RWPE1 (cell line): ENCODE results near the gene EAF1.
"Not testable (repeated sequence)": the region's sequence is repeated elsewhere in the genome, so short reads cannot be mapped to it uniquely, and the experiment has no call there.

Experiments used
- CTCF ChIA-PET: fragments of 350-600 bp; sonication (Branson Sonifier 250); formaldehyde crosslinking; extraction: SDS; loops from one replicate; lab custom pipeline; 2021; lab: Yijun Ruan, JAX
- POLR2A ChIA-PET: fragments of 400-600 bp; formaldehyde crosslinking; extraction: SDS; loops from one replicate; lab custom pipeline; 2020; ENCODE audit warnings: antibody characterized with exemption; ENCODE audit not compliant: low non-redundant PET; lab: Yijun Ruan, JAX
- DNase-seq: peaks from one replicate; pipeline ENCODE4 v3.0.0; 2012; ENCODE audit warnings: low spot score
- H3K27ac ChIP-seq: fragments of 450-650 bp; 2 replicates; pipeline ENCODE4 v1.5.1; 2017
- TF ChIP-seq, protein P1 (sequence below): fragments of 450-650 bp; conservative IDR thresholded peaks from 2 replicates; pipeline ENCODE4 v1.5.1; 2017; ENCODE audit warnings: low read depth, mild to moderate bottlenecking

EAF1 gene

DNA sequence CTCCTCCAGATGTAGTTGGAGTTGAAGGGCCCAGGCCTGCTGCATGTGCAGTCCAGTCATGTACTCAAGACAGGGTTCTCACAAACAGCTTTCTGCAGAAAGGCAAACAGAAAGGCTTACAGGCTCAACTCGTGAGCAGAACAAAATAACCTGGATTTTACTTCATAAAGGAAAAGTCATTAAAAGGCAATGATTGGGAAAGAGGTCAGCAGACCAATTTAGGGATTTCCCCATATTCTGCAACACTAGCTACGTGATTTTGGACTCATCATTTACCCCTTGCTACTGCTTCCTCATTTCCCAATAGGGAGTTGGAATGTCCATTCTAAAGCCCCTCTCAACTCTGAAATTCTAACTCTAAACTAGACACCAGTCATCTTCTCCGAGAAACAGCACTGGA is 18.2 kb upstream of the EAF1 start:
- CTCF ChIA-PET: no interaction called here
- POLR2A ChIA-PET: no interaction called here
- TF ChIP-seq, protein P1, sequence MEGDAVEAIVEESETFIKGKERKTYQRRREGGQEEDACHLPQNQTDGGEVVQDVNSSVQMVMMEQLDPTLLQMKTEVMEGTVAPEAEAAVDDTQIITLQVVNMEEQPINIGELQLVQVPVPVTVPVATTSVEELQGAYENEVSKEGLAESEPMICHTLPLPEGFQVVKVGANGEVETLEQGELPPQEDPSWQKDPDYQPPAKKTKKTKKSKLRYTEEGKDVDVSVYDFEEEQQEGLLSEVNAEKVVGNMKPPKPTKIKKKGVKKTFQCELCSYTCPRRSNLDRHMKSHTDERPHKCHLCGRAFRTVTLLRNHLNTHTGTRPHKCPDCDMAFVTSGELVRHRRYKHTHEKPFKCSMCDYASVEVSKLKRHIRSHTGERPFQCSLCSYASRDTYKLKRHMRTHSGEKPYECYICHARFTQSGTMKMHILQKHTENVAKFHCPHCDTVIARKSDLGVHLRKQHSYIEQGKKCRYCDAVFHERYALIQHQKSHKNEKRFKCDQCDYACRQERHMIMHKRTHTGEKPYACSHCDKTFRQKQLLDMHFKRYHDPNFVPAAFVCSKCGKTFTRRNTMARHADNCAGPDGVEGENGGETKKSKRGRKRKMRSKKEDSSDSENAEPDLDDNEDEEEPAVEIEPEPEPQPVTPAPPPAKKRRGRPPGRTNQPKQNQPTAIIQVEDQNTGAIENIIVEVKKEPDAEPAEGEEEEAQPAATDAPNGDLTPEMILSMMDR: no peak
- H3K27ac ChIP-seq: no peak overlapping the region
- DNase-seq: no peak

DNA sequence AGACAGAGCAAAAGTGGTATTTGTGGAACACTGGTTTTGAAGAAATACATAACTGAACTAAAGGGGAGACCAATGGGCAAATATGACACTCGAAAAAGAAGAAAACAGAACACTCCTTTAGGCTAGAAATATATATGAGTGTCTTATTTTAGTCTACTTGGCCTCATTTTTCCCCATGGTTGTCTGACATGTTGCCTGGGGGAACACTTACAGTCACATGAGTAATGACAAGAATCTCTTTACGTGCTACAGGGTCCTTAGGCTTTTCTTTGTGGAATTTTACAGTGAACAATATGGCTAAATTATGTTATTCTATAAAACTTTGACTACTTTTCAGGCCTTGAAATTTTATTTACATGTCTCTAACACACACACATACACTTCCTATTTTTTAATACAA is 17.6 kb upstream of the EAF1 start:
- TF ChIP-seq, protein P1: no peak
- ChIA-PET POLR2A (no interaction called here), CTCF (no interaction called here)
- H3K27ac ChIP-seq: no peak overlapping the region
- no peak for DNase-seq

DNA sequence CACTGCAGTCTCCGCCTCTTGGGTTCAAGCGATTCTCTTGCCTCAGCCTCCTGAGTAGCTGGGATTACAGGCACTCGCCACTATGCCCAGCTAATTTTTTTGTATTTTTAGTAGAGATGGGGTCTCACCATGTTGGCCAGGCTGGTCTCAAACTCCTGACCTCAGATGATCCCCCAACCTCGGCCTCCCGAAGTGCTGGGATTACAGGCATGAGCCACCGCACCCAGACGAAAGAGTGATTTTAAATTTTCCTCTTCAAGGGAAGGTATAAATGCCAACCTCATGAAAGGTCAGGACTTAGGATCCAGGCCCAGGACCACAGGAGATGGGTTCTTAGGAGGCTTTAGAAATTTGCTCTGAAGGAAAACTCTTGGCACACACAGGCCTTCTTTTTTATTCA is 16.4 kb upstream of the EAF1 start:
- POLR2A ChIA-PET, DNase-seq, CTCF ChIA-PET, H3K27ac ChIP-seq: not testable (repeated sequence)

DNA sequence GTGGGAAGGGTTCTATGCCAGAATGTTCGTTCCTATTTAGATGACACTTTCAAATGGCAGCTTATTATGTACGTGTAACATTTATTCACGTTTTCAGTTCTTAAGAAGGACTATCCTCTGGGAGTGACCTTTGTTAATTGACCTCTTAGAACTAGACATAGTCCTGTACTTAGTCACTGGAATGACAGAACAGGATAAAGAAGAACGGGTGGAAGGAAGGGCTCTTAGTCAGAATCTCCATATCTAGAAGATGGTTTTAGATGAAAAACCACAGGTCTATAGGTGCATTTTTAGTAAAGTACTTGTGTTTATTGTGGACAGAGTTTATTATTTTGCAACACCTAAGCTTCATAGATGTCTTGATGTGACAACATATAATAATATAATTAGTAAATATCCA is 6.5 kb upstream of the EAF1 start:
- no peak for DNase-seq
- H3K27ac ChIP-seq: no peak overlapping the region
- POLR2A ChIA-PET: no interaction called here
- TF ChIP-seq, protein P1: no peak
- CTCF ChIA-PET: interaction anchor here (0.6 kb wide), 2 partner anchors 83 to 778 kb away, joined by 4 read pairs; no protein-coding TSS in a partner anchor

DNA sequence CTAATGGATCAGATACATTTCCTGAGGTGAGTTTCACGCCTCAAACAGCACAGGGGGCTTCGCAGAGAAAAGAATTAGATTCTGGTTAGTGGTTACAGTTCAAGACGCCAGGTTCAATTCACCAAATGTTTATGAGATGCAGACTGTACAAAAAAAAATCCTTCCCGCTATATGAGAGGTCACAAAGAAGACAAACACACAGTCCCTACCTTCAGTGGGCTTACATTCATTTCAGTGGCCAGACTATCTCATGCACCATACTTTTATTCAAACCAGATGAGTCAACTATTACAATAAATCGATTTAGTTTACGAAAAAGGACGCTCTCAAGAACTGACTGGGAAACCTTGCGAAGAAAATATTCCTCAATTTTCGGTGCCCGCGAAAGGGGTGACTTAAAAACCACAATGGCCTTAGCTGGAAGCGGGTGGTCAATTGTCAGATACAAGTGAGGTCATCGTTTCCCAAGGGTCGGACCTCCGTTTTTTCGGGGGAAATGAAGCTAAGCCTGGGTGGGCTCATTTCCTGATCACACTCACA is 749 bp upstream of the EAF1 start:
- DNase-seq: no peak
- TF ChIP-seq, protein P1: no peak
- ChIA-PET CTCF (no interaction called here), POLR2A (no interaction called here)
- peak overlapping the region; percentile 77 for H3K27ac ChIP-seq

DNA sequence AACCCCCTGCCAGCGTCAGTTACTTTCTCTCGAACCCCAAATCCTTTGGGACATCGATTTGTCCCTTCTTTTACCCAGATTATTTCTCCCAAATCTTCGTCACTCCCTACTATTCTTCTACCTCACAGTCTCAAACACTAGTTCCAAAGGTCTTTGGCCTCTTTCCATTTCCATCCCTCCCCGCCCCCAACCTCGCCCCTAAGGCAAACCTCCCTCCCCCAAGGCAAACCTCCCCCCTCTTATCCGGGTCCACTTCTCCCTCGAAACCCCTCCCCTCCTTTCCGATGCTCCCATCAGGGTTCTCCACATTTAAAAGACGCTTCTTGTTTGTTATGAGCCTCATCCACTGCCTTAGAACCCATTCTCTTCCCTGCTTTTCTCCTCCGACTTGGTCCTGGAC is 583 bp downstream of the EAF1 start:
- DNase-seq: no peak
- POLR2A ChIA-PET: no interaction called here
- TF ChIP-seq, protein P1: no peak
- peak overlapping the region; percentile 77 for H3K27ac ChIP-seq
- CTCF ChIA-PET: no interaction called here

DNA sequence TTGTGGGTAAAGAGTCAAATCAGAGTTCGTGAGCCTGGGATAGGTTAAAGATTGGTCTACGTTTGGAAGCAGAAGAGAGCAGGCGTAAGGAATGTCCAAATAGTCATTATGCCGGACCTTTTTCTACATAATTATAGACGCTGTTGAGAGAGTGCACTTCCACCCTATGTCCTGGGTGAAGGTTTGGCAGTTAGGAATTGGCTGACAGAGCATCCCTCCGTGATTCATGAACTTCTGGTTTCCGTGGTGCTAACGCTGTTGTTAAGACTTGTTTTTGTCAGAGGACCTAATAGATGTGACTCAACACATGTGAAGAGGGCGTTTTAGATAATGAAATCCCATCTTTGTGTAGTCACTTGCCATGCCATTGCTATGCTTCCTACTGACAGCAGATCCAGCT is 1.1 kb downstream of the EAF1 start:
- peak overlapping the region; percentile 77; the same call in 1 of the 2 replicates for H3K27ac ChIP-seq
- TF ChIP-seq, protein P1: no peak
- DNase-seq: peak; percentile 71
- CTCF ChIA-PET: no interaction called here
- POLR2A ChIA-PET: no interaction called here
